ENCODE data around the gene MCU. TPM values are rescaled to one million over a fixed set of nuclear protein-coding genes. Genes with fewer than 3 reads are reported as not detected.
"Not testable (repeated sequence)": the region's sequence is repeated elsewhere in the genome, so short reads cannot be mapped to it uniquely, and the experiment has no call there.

MCU gene
- total RNA-seq, 1 donor from 2014 or later, result 15.9 TPM

DNA sequence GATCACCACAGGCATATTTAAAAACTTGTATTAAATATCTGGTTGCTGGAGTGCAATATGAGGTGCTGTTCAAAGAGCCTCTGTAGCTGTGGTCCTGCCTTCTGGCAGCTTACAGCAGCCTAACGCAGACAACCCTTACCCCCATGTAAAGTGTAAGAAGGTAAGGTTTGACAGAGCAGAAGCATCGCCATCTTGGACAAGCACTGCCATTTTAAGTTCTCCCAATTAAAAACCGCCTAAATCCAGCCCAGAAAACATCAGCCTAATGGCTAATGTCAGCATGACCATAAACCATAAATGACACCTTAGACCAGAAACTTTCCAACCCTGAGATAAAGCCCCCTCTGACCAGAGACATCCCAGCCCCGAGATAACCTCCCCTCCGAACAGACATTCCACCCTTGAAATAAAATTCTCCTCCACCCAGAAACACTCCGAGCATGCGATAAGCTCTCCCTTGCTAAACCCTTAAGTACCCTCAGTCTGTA, 196.3 kb downstream of the MCU start:
- no peak overlapping the region for H3K4me3 Mint-ChIP-seq
- no peaks in the 10 kb centered on the region for H3K27me3 Mint-ChIP-seq
- no peak for DNase-seq
- H3K9me3 Mint-ChIP-seq, result no peaks in the 10 kb centered on the region
- peaks cover 5% of the 10 kb centered on the region for H3K4me1 Mint-ChIP-seq
- peaks cover 11% of the 10 kb centered on the region for H3K36me3 Mint-ChIP-seq (ENCODE audit: low read depth)
- intact Hi-C loops (cut with micrococcal nuclease), result no loop called here
- H3K27ac Mint-ChIP-seq, result no peak overlapping the region

GRCh38 chr10:72889391-72889831, 197.5 kb downstream of the MCU start:
- H3K27me3 Mint-ChIP-seq, result peaks cover 3% of the 10 kb centered on the region
- intact Hi-C loops (cut with micrococcal nuclease), result no loop called here
- H3K27ac Mint-ChIP-seq, result no peak overlapping the region

GRCh38 chr10:72890086-72890485, 198.1 kb downstream of the MCU start:
- H3K27ac Mint-ChIP-seq, result no peak overlapping the region
- DNase-seq, result no peak
- intact Hi-C loops (cut with micrococcal nuclease), result no loop called here
- H3K27me3 Mint-ChIP-seq, result peaks cover 8% of the 10 kb centered on the region
- no peaks in the 10 kb centered on the region for H3K9me3 Mint-ChIP-seq
- peaks cover 11% of the 10 kb centered on the region for H3K36me3 Mint-ChIP-seq (ENCODE audit: low read depth)
- H3K4me1 Mint-ChIP-seq, result peaks cover 5% of the 10 kb centered on the region
- no peak overlapping the region for H3K4me3 Mint-ChIP-seq

More at GRCh38 chr10:72889391-72889831, 197.5 kb downstream of the MCU start:
- no peak overlapping the region for H3K4me3 Mint-ChIP-seq
- peaks cover 5% of the 10 kb centered on the region for H3K4me1 Mint-ChIP-seq
- no peak for DNase-seq
- no peaks in the 10 kb centered on the region for H3K9me3 Mint-ChIP-seq
- H3K36me3 Mint-ChIP-seq (ENCODE audit: low read depth), result peaks cover 11% of the 10 kb centered on the region

DNA sequence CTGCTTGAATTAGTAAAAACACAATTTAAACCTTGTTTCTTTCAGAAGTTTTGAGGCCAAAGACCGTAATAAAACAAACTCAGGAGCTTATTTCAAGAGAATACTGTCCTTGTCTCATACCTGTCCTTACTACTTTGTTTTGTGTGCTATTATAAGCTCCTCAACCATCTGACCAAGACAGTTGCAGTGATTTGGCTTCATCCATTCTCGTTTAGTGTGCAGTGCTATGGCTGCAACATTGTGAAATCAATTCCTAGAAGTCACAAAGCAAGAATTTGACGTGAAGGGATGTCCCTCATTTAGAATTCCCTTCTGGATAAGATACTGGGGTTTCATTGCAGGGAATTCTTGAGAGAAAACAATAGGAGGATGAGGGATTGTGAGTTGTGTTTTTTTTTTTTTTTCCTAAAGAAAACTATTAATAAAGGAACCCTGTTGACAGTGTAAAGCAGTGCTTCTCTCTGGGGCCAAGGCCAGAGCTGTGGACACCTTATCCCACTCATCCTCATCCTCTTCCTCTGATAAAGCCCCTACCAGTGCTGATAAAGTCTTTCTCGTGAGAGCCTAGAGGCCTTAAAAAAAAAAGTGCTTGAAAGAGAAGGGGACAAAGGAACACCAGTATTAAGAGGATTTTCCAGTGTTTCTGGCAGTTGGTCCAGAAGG, 201.3 kb downstream of the MCU start, which contains the start of gene OIT3:
TSS of gene OIT3 (plus strand) at position 604 of the 663 bp plus-strand sequence. CDS start 60 bp downstream, outside the sequence.
- no peaks in the 10 kb centered on the region for H3K4me1 Mint-ChIP-seq
- peaks cover 3% of the 10 kb centered on the region for H3K36me3 Mint-ChIP-seq (ENCODE audit: low read depth)
- DNase-seq, result no peak
- H3K9me3 Mint-ChIP-seq, result no peaks in the 10 kb centered on the region
- no peak within 1 kb of the TSS for H3K4me3 Mint-ChIP-seq
- H3K27me3 Mint-ChIP-seq, result peaks cover 11% of the 10 kb centered on the region
- no peak within 1 kb of the TSS for H3K27ac Mint-ChIP-seq
- intact Hi-C loops (cut with micrococcal nuclease), result no loop called here

- Mint-ChIP-seq H3K27ac (no peak overlapping the region), H3K4me1 (no peaks in the 10 kb centered on the region), H3K9me3 (no peaks in the 10 kb centered on the region), H3K27me3 (peaks cover 13% of the 10 kb centered on the region), H3K4me3 (no peak overlapping the region), H3K36me3 (ENCODE audit: low read depth) (no peaks in the 10 kb centered on the region)
- no peak for DNase-seq
- intact Hi-C loops (cut with micrococcal nuclease), result no loop called here
Measured at GRCh38 chr10:72895236-72895850, 203.4 kb downstream of the MCU start.

DNA sequence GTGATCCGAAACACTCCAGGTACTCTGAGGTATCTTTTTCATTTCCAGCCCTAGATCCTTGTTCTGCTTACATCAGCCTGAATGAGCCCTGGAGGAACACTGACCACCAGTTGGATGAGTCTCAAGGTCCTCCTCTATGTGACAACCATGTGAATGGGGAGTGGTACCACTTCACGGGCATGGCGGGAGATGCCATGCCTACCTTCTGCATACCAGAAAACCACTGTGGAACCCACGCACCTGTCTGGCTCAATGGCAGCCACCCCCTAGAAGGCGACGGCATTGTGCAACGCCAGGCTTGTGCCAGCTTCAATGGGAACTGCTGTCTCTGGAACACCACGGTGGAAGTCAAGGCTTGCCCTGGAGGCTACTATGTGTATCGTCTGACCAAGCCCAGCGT, 206.7 kb downstream of the MCU start:
- Mint-ChIP-seq H3K4me1 (no peaks in the 10 kb centered on the region), H3K36me3 (ENCODE audit: low read depth) (no peaks in the 10 kb centered on the region), H3K27me3 (peaks cover 17% of the 10 kb centered on the region), H3K9me3 (no peaks in the 10 kb centered on the region), H3K27ac (no peak overlapping the region), H3K4me3 (no peak overlapping the region)
- intact Hi-C loops (cut with micrococcal nuclease), result no loop called here
- no peak for DNase-seq

- no peak overlapping the region for H3K27ac Mint-ChIP-seq
- H3K36me3 Mint-ChIP-seq (ENCODE audit: low read depth), result no peaks in the 10 kb centered on the region
- intact Hi-C loops (cut with micrococcal nuclease), result no loop called here
- H3K4me1 Mint-ChIP-seq, result no peaks in the 10 kb centered on the region
- no peak for DNase-seq
- H3K4me3 Mint-ChIP-seq, result no peak overlapping the region
- no peaks in the 10 kb centered on the region for H3K9me3 Mint-ChIP-seq
- peaks cover 13% of the 10 kb centered on the region for H3K27me3 Mint-ChIP-seq
Measured at GRCh38 chr10:72899545-72899944, 207.6 kb downstream of the MCU start.

DNA sequence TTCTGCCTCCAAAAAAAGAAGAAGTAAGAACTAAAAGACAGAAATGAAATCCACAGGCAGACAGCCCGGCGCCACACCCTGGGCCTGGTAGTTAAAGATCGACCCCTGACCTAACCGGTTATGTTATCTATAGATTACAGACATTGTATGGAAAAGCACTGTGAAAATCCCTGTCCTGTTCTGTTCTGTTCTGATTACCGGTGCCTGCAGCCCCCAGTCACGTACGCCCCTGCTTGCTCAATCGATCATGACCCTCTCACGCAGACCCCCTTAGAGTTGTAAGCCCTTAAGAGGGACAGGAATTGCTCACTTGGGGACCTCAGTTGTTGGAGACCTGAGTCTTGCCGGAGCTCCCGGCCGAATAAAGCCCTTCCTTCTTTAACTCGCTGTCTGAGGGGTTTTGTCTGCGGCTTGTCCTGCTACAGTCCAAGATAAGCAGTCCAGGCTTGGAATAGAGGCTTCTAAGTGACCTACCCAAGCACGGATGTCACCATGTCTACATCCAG, 212.1 kb downstream of the MCU start:
- H3K36me3 Mint-ChIP-seq (ENCODE audit: low read depth); H3K27me3 Mint-ChIP-seq; H3K4me3 Mint-ChIP-seq; H3K9me3 Mint-ChIP-seq; intact Hi-C loops (cut with micrococcal nuclease); H3K4me1 Mint-ChIP-seq; DNase-seq; H3K27ac Mint-ChIP-seq: not testable (repeated sequence)

GRCh38 chr10:72904806-72905205, 212.9 kb downstream of the MCU start:
- H3K9me3 Mint-ChIP-seq, result no peaks in the 10 kb centered on the region
- no peak for DNase-seq
- no peak overlapping the region for H3K4me3 Mint-ChIP-seq
- intact Hi-C loops (cut with micrococcal nuclease), result no loop called here
- H3K27ac Mint-ChIP-seq, result no peak overlapping the region
- H3K36me3 Mint-ChIP-seq (ENCODE audit: low read depth), result no peaks in the 10 kb centered on the region
- peaks cover 3% of the 10 kb centered on the region for H3K27me3 Mint-ChIP-seq
- no peaks in the 10 kb centered on the region for H3K4me1 Mint-ChIP-seq

- no peaks in the 10 kb centered on the region for H3K9me3 Mint-ChIP-seq
Measured at GRCh38 chr10:72906446-72906845, 214.5 kb downstream of the MCU start.

DNA sequence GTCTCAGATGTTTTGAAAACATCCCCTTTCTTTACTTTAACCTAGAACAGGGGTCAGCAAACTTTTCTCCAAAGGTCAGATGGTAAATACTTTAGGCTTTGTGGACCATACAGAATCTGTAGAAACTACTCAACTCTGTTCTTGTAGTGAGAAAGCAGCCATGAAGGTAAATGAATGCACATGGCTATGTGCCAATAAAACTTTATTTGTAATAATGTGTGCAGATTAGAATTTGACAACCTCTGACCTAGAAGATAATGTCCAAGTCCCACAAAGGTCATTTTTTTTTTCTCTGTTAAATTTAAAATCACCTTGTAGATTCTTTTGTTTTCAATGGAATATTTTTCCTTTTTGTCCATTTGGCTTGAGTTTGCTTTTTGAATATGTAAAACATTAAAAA, 218.8 kb downstream of the MCU start:
- DNase-seq, result no peak

More at GRCh38 chr10:72906446-72906845, 214.5 kb downstream of the MCU start:
- Mint-ChIP-seq H3K4me1 (no peaks in the 10 kb centered on the region), H3K27me3 (peaks cover 6% of the 10 kb centered on the region), H3K27ac (no peak overlapping the region), H3K4me3 (no peak overlapping the region), H3K36me3 (ENCODE audit: low read depth) (no peaks in the 10 kb centered on the region)
- DNase-seq, result no peak
- intact Hi-C loops (cut with micrococcal nuclease), result no loop called here

GRCh38 chr10:72911758-72912157, 219.8 kb downstream of the MCU start:
- DNase-seq, result no peak
- no peaks in the 10 kb centered on the region for H3K9me3 Mint-ChIP-seq
- no peaks in the 10 kb centered on the region for H3K36me3 Mint-ChIP-seq (ENCODE audit: low read depth)
- no peaks in the 10 kb centered on the region for H3K4me1 Mint-ChIP-seq
- H3K27me3 Mint-ChIP-seq, result peaks cover 3% of the 10 kb centered on the region
- intact Hi-C loops (cut with micrococcal nuclease), result no loop called here
- no peak overlapping the region for H3K27ac Mint-ChIP-seq
- H3K4me3 Mint-ChIP-seq, result no peak overlapping the region

More for the DNA sequence above, 218.8 kb downstream of the MCU start:
- no peaks in the 10 kb centered on the region for H3K9me3 Mint-ChIP-seq
- H3K27ac Mint-ChIP-seq, result no peak overlapping the region
- intact Hi-C loops (cut with micrococcal nuclease), result no loop called here
- peaks cover 3% of the 10 kb centered on the region for H3K27me3 Mint-ChIP-seq
- no peaks in the 10 kb centered on the region for H3K4me1 Mint-ChIP-seq
- H3K36me3 Mint-ChIP-seq (ENCODE audit: low read depth), result no peaks in the 10 kb centered on the region
- no peak overlapping the region for H3K4me3 Mint-ChIP-seq

DNA sequence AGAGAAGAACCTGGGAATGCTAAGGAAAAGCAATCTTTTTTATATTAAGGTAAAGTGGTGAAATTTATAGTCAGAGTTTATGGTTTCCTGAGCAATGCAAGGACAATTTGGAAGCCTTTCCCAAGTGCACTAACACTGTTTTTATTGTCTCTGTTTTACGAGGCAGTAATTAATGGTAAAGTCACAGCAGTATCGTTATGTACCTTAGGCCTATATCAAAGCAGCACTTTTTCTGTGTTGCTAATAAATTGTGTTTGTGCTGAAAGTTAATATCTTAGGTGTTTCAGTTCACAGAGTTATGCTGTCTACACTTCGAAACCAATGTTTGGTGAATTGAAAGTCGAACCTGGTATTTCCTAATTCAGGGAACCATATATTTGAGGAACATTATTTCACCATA, 220.8 kb downstream of the MCU start:
- H3K4me3 Mint-ChIP-seq, result no peak overlapping the region
- H3K27me3 Mint-ChIP-seq, result peaks cover 6% of the 10 kb centered on the region
- no peak for DNase-seq
- no peaks in the 10 kb centered on the region for H3K4me1 Mint-ChIP-seq
- no peaks in the 10 kb centered on the region for H3K36me3 Mint-ChIP-seq (ENCODE audit: low read depth)
- no peaks in the 10 kb centered on the region for H3K9me3 Mint-ChIP-seq
- no peak overlapping the region for H3K27ac Mint-ChIP-seq
- intact Hi-C loops (cut with micrococcal nuclease), result no loop called here

DNA sequence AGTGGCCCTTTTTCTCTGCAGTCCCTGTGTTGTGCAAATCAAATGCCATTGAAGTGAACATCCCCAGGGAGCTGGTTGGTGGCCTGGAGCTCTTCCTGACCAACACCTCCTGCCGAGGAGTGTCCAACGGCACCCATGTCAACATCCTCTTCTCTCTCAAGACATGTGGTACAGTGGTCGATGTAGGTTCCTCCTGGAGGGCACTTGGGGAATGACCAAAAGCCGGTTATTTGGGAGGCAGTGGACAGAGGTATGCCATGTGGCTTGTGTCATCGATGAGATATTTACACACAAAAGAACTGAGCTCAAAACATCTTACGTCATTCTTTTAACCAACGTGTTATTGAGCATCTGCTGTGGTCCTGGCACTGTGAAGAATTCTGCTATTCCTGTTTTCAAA, 221.3 kb downstream of the MCU start:
- intact Hi-C loops (cut with micrococcal nuclease), result no loop called here
- Mint-ChIP-seq H3K4me3 (no peak overlapping the region), H3K9me3 (no peaks in the 10 kb centered on the region), H3K4me1 (no peaks in the 10 kb centered on the region), H3K27me3 (peaks cover 10% of the 10 kb centered on the region), H3K36me3 (ENCODE audit: low read depth) (no peaks in the 10 kb centered on the region), H3K27ac (no peak overlapping the region)
- no peak for DNase-seq

Data from activated CD4-positive, alpha-beta T cell treated with anti-CD3 and anti-CD28 coated beads, Interleukin-2, amount 10 ng/mL, durations not matched to agents 24 days and 14 days (primary cell).